ENCODE measurements around the gene DOCK11.

- no peak for TF ChIP-seq CTCF (IDR thresholded peaks at IDR 0.05)
- no peak for TF ChIP-seq POLR2A (IDR thresholded peaks at IDR 0.05)
Measured at GRCh38 chrX:118698516-118699170, 203.0 kb downstream of the DOCK11 start.

Data from body of pancreas (tissue), 4 donors.